ENCODE data around the gene MACROD2.

MACROD2 gene

GRCh38 chr20:14960831-14961230 lies 965.5 kb downstream of the MACROD2 start:
- POLR2A ChIA-PET, result no interaction called here
- Histone ChIP-seq H3K4me1 (ENCODE audit: control insufficient read depth, insufficient read depth, low read length) (peaks cover 6% of the 10 kb centered on the region), H3K27ac (ENCODE audit: extremely low read depth, low read depth, low read length) (no peak overlapping the region), H3K9me3 (ENCODE audit: control insufficient read depth, insufficient read depth, low read depth, low read length) (no peaks in the 10 kb centered on the region), H3K4me3 (ENCODE audit: low read depth, low read length) (no peak overlapping the region), H3K36me3 (ENCODE audit: control insufficient read depth in 2 of 2, insufficient read depth in 1 of 2, low read length in 2 of 2) (no peaks in the 10 kb centered on the region)
- TF ChIP-seq ZNF19 (tag by site-specific recombination; IDR thresholded peaks at IDR 0.05; ENCODE audit: low read depth) (no peak), ZNF121 (tag by site-specific recombination; IDR thresholded peaks at IDR 0.05) (no peak), SP3 (tag by site-specific recombination; IDR thresholded peaks at IDR 0.05) (no peak), PBX3 (CRISPR knock-in tag; IDR thresholded peaks at IDR 0.05) (no peak), ZNF654 (tag by site-specific recombination; IDR thresholded peaks at IDR 0.05; ENCODE audit: low read depth) (no peak), ZNF549 (tag by site-specific recombination; IDR thresholded peaks at IDR 0.05) (no peak), ZFP41 (tag by site-specific recombination; IDR thresholded peaks at IDR 0.05; ENCODE audit: borderline replicate concordance) (no peak), ZNF473 (tag by site-specific recombination; IDR thresholded peaks at IDR 0.05) (no peak), ZNF311 (tag by site-specific recombination; IDR thresholded peaks at IDR 0.05; ENCODE audit: borderline replicate concordance) (no peak)
- CTCF ChIA-PET, result no interaction called here

GRCh38 chr20:14963262-14963663 lies 967.9 kb downstream of the MACROD2 start:
- Histone ChIP-seq H3K27ac (ENCODE audit: extremely low read depth, low read depth, low read length) (no peak overlapping the region), H3K4me1 (ENCODE audit: control insufficient read depth, insufficient read depth, low read length) (no peaks in the 10 kb centered on the region), H3K9me3 (ENCODE audit: control insufficient read depth, insufficient read depth, low read depth, low read length) (no peaks in the 10 kb centered on the region), H3K36me3 (ENCODE audit: control insufficient read depth in 2 of 2, insufficient read depth in 1 of 2, low read length in 2 of 2) (no peaks in the 10 kb centered on the region), H3K4me3 (ENCODE audit: low read depth, low read length) (no peak overlapping the region)
- TF ChIP-seq ZNF473 (tag by site-specific recombination; IDR thresholded peaks at IDR 0.05) (no peak), ZNF518A (tag by site-specific recombination; conservative IDR thresholded peaks at IDR 0.05; ENCODE audit: low read depth) (no peak), ZNF449 (tag by site-specific recombination; IDR thresholded peaks at IDR 0.05) (no peak), ZFP3 (tag by site-specific recombination; IDR thresholded peaks at IDR 0.05; ENCODE audit: low read depth) (no peak), SP2 (tag by site-specific recombination; IDR thresholded peaks at IDR 0.05) (no peak), KLF8 (tag by site-specific recombination; IDR thresholded peaks at IDR 0.05) (no peak), IKZF3 (tag by site-specific recombination; IDR thresholded peaks at IDR 0.05) (no peak), ZNF645 (tag by site-specific recombination; IDR thresholded peaks at IDR 0.05) (no peak), PRDM6 (tag by site-specific recombination; IDR thresholded peaks at IDR 0.05) (no peak), ZNF792 (tag by site-specific recombination; IDR thresholded peaks at IDR 0.05) (no peak), ZNF174 (tag by site-specific recombination; IDR thresholded peaks at IDR 0.05) (no peak), ZNF529 (tag by site-specific recombination; IDR thresholded peaks at IDR 0.05; ENCODE audit: insufficient replicate concordance) (no peak), KLF16 (tag by site-specific recombination; IDR thresholded peaks at IDR 0.05) (no peak), ZNF433 (tag by site-specific recombination; IDR thresholded peaks at IDR 0.05; ENCODE audit: low read depth) (no peak), ZNF354C (tag by site-specific recombination; IDR thresholded peaks at IDR 0.05; ENCODE audit: borderline replicate concordance, low read depth) (no peak), ZNF292 (tag by site-specific recombination; IDR thresholded peaks at IDR 0.05; ENCODE audit: borderline replicate concordance, low read depth) (no peak), ZNF837 (tag by site-specific recombination; IDR thresholded peaks at IDR 0.05) (no peak)
- CTCF ChIA-PET, result interaction anchor here (0.7 kb wide), 1 partner anchor 279 kb away, joined by 4 read pairs; no protein-coding TSS in a partner anchor
- POLR2A ChIA-PET, result no interaction called here
